ENCODE data around the gene ZNHIT1.

DNA sequence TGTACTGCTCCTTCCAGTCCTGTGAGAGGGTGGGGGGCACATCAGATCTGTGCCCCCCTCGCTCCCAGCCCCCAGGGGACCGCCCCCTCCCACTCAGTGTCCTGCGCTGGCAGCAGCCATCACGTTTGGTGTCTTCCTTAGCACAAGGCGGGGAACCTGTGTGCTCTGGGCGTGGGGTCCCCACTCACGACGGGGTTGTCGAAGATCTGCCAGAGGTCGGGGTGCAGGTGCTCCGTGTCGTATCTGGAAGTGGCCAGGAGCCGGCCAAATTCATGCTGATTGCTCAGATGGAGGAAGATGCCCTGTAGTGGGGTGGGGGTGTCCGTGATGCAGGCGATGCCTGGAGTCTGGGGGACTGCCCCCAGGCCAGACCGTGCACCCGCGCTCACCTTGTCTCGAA, 7.8 kb upstream of the ZNHIT1 start:
- TF ChIP-seq, protein P1, sequence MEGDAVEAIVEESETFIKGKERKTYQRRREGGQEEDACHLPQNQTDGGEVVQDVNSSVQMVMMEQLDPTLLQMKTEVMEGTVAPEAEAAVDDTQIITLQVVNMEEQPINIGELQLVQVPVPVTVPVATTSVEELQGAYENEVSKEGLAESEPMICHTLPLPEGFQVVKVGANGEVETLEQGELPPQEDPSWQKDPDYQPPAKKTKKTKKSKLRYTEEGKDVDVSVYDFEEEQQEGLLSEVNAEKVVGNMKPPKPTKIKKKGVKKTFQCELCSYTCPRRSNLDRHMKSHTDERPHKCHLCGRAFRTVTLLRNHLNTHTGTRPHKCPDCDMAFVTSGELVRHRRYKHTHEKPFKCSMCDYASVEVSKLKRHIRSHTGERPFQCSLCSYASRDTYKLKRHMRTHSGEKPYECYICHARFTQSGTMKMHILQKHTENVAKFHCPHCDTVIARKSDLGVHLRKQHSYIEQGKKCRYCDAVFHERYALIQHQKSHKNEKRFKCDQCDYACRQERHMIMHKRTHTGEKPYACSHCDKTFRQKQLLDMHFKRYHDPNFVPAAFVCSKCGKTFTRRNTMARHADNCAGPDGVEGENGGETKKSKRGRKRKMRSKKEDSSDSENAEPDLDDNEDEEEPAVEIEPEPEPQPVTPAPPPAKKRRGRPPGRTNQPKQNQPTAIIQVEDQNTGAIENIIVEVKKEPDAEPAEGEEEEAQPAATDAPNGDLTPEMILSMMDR (IDR thresholded peaks at IDR 0.05): no peak
- TF ChIP-seq, protein P2, sequence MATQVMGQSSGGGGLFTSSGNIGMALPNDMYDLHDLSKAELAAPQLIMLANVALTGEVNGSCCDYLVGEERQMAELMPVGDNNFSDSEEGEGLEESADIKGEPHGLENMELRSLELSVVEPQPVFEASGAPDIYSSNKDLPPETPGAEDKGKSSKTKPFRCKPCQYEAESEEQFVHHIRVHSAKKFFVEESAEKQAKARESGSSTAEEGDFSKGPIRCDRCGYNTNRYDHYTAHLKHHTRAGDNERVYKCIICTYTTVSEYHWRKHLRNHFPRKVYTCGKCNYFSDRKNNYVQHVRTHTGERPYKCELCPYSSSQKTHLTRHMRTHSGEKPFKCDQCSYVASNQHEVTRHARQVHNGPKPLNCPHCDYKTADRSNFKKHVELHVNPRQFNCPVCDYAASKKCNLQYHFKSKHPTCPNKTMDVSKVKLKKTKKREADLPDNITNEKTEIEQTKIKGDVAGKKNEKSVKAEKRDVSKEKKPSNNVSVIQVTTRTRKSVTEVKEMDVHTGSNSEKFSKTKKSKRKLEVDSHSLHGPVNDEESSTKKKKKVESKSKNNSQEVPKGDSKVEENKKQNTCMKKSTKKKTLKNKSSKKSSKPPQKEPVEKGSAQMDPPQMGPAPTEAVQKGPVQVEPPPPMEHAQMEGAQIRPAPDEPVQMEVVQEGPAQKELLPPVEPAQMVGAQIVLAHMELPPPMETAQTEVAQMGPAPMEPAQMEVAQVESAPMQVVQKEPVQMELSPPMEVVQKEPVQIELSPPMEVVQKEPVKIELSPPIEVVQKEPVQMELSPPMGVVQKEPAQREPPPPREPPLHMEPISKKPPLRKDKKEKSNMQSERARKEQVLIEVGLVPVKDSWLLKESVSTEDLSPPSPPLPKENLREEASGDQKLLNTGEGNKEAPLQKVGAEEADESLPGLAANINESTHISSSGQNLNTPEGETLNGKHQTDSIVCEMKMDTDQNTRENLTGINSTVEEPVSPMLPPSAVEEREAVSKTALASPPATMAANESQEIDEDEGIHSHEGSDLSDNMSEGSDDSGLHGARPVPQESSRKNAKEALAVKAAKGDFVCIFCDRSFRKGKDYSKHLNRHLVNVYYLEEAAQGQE (IDR thresholded peaks at IDR 0.05; ENCODE audit: insufficient read depth in 1 of 2, low read depth in 2 of 2, low read length in 1 of 2): no peak
- TF ChIP-seq SIN3A (IDR thresholded peaks at IDR 0.05; ENCODE audit: borderline replicate concordance, insufficient read depth, low read depth, low read length) (no peak), POLR2AphosphoS5 (IDR thresholded peaks at IDR 0.05; ENCODE audit: low read depth, low read length) (no peak)
